ENCODE results near the gene TP53TG3C. TPM values are rescaled to one million over a fixed set of nuclear protein-coding genes. Genes with fewer than 3 reads are reported as not detected.
"Not testable (repeated sequence)": the region's sequence is repeated elsewhere in the genome, so short reads cannot be mapped to it uniquely, and the experiment has no call there.

The TP53TG3C gene, protein sequence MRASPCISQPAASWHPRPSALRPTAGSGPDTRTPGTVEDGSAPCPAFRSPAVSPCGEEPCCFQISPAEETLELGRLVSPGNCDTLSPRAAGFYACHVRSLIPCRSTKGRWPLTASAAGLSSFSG
- not detected for polyA plus RNA-seq (ENCODE audit: insufficient read length in 3 of 3)
- long read RNA-seq, donor 1, result 0 reads
- long read RNA-seq, donor 2, result 0 reads
- long read RNA-seq, donor 3, result 0 reads
- long read RNA-seq, donor 4, result 0 reads
- long read RNA-seq, donor 5, result 0 reads
- long read RNA-seq, donor 6, result 0 reads
- long read RNA-seq, donor 7, result 0 reads
- long read RNA-seq, donor 8, result 0 reads
- long read RNA-seq, donor 9, result 0 reads
- long read RNA-seq, donor 10, result 0 reads
- long read RNA-seq, donor 11, result 0 reads
- long read RNA-seq, donor 12, result 0 reads
- long read RNA-seq, donor 13, result 0 reads
- long read RNA-seq, donor 14, result 0 reads
- long read RNA-seq, donor 15, result 0 reads
- long read RNA-seq, donor 16, result 0 reads

DNA sequence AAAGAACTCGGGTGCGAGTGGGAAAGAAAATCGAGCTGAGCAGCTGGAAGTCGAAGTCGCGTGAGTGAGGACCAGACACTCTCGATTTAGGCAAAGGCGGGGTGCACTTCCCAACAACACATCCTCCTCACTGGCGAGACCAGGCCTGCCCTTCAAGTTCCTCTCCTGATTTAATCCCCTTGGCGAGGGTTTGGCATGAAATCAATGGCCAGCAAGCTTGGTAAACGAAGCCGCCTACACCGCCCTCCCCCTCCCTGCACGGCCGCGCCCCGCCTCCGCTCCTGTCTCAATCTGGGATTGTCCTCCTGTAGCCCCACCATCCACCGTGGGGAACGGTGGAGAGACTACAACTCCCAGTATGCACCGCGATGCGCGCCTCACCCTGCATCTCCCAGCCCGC is at the start of gene TP53TG3C:
Gene TP53TG3C, plus strand, starts transcription at position 301 of the 400 bp plus-strand sequence. Its CDS starts 68 bp downstream, at position 369.
- DNase-seq, result not testable (repeated sequence)

Other genes with a start within 250 kb of the TP53TG3C start
- gene TP53TG3E, start 110.1 kb downstream of the TP53TG3C start, polyA plus RNA-seq (ENCODE audit: insufficient read length in 3 of 3), result under 1 TPM in 1 of 3 donors, not detected in 2; 0.34 TPM
- not detected for gene TP53TG3B, start 166.6 kb downstream of the TP53TG3C start, polyA plus RNA-seq (ENCODE audit: insufficient read length in 3 of 3)